ENCODE measurements around the gene TMEM150C. TPM values are rescaled to one million over a fixed set of nuclear protein-coding genes. Genes with fewer than 3 reads are reported as not detected.

The TMEM150C gene
- total and polyA plus RNA-seq, 9 donors: 13.5 to 48.8 (median 31.4) TPM

- no peaks in the 10 kb centered on the region for H3K36me3 ChIP-seq
- intact Hi-C loops (cut with DNase I): no loop called here
- H3K27me3 ChIP-seq: no peaks in the 10 kb centered on the region
- no peaks in the 10 kb centered on the region for H3K4me1 ChIP-seq (ENCODE audit: insufficient read depth)
- H3K27ac ChIP-seq: no peak overlapping the region
- WGBS, 3 donors: 62 to 71% (median 67%) methylated on average over 4 of the region's 4 CpGs
- no peak for DNase-seq
- H3K9me3 ChIP-seq: no peaks in the 10 kb centered on the region
- TF ChIP-seq EP300 (IDR thresholded peaks at IDR 0.05) (no peak), CTCF (IDR thresholded peaks at IDR 0.05) (no peak), POLR2A (IDR thresholded peaks at IDR 0.05) (no peak)
- no peak overlapping the region for H3K4me3 ChIP-seq
Observed at GRCh38 chr4:82525307-82525911, 36.4 kb downstream of the TMEM150C start.

- WGBS, 3 donors: 82 to 89% (median 87%) methylated on average over 6 of the region's 6 CpGs
- TF ChIP-seq EP300 (IDR thresholded peaks at IDR 0.05): no peak
- no peak for TF ChIP-seq POLR2A (IDR thresholded peaks at IDR 0.05)
- TF ChIP-seq CTCF (IDR thresholded peaks at IDR 0.05): no peak
- Histone ChIP-seq H3K27ac (no peak overlapping the region), H3K27me3 (no peaks in the 10 kb centered on the region), H3K4me3 (no peak overlapping the region), H3K9me3 (no peaks in the 10 kb centered on the region), H3K36me3 (no peaks in the 10 kb centered on the region), H3K4me1 (ENCODE audit: insufficient read depth) (no peaks in the 10 kb centered on the region)
- no peak for DNase-seq
- intact Hi-C loops (cut with DNase I): no loop called here
Observed at GRCh38 chr4:82524570-82525152, 37.1 kb downstream of the TMEM150C start.

GRCh38 chr4:82523179-82523578 is 38.6 kb downstream of the TMEM150C start:
- DNase-seq: no peak
- TF ChIP-seq CTCF (IDR thresholded peaks at IDR 0.05): no peak
- no peak for TF ChIP-seq POLR2A (IDR thresholded peaks at IDR 0.05)
- TF ChIP-seq EP300 (IDR thresholded peaks at IDR 0.05): no peak
- no peak overlapping the region for H3K27ac ChIP-seq
- H3K9me3 ChIP-seq: no peaks in the 10 kb centered on the region
- no peaks in the 10 kb centered on the region for H3K27me3 ChIP-seq
- H3K4me1 ChIP-seq (ENCODE audit: insufficient read depth): peaks cover 3% of the 10 kb centered on the region
- intact Hi-C loops (cut with DNase I): no loop called here
- H3K4me3 ChIP-seq: no peak overlapping the region
- WGBS, 3 donors: 88 to 90% (median 89%) methylated on average over 9 of the region's 9 CpGs
- H3K36me3 ChIP-seq: no peaks in the 10 kb centered on the region

DNA sequence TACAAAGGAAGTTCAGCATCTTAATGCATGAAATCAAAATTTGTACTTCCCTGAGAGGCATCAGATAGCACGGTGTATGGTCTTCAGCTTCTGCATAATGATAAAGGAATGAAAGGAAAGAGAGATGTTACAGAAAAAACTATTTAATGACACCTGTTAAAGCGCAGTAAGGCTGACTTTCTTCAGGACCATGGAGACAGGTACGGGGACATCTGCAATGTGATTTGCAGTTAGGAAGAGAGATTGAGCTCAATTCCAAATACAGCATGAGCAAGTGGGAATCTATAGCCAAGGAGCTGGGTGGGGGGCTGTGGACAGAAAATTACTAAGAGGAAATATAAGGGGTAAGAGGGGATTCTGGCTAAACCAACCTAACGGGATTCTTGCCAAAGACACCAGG is 39.3 kb downstream of the TMEM150C start:
- Histone ChIP-seq H3K4me3 (no peak overlapping the region), H3K27me3 (no peaks in the 10 kb centered on the region), H3K9me3 (no peaks in the 10 kb centered on the region), H3K27ac (no peak overlapping the region), H3K4me1 (ENCODE audit: insufficient read depth) (peaks cover 3% of the 10 kb centered on the region), H3K36me3 (no peaks in the 10 kb centered on the region)
- no peak for TF ChIP-seq POLR2A (IDR thresholded peaks at IDR 0.05)
- no peak for TF ChIP-seq CTCF (IDR thresholded peaks at IDR 0.05)
- no peak for TF ChIP-seq EP300 (IDR thresholded peaks at IDR 0.05)
- 95 to 97% (median 96%) methylated on average over 4 of the region's 4 CpGs for WGBS, 3 donors
- intact Hi-C loops (cut with DNase I): no loop called here
- no peak for DNase-seq
